GM12801 (cell line): ENCODE data around the gene AMTN.

Source experiments
- TF ChIP-seq, protein P1 (sequence below): IDR thresholded peaks from one replicate; pipeline ENCODE4 v1.5.1; 2011; ENCODE audit warnings: control low read depth; ENCODE audit not compliant: insufficient read length; ENCODE audit errors: extremely low read depth

The AMTN gene

DNA sequence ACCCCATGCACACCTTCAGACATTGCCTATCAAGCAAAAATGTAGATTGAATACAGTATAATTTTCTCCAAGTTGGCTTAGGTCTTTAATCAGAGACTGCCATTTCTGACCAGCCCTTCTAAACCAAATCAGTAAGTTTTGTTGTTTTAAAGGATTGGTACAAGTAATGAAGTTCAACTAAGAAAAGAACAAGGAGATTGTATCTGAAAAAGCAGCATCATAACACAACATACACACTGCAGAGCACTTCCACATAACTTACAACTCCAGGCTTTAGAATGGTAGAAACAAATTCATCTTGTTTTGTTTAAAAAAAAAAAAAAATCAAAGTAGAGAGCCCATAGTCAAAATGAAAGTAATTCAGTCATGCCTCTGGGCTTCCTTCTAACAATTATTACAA, 57.6 kb downstream of the AMTN start:
- TF ChIP-seq, protein P1, sequence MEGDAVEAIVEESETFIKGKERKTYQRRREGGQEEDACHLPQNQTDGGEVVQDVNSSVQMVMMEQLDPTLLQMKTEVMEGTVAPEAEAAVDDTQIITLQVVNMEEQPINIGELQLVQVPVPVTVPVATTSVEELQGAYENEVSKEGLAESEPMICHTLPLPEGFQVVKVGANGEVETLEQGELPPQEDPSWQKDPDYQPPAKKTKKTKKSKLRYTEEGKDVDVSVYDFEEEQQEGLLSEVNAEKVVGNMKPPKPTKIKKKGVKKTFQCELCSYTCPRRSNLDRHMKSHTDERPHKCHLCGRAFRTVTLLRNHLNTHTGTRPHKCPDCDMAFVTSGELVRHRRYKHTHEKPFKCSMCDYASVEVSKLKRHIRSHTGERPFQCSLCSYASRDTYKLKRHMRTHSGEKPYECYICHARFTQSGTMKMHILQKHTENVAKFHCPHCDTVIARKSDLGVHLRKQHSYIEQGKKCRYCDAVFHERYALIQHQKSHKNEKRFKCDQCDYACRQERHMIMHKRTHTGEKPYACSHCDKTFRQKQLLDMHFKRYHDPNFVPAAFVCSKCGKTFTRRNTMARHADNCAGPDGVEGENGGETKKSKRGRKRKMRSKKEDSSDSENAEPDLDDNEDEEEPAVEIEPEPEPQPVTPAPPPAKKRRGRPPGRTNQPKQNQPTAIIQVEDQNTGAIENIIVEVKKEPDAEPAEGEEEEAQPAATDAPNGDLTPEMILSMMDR = no peak

DNA sequence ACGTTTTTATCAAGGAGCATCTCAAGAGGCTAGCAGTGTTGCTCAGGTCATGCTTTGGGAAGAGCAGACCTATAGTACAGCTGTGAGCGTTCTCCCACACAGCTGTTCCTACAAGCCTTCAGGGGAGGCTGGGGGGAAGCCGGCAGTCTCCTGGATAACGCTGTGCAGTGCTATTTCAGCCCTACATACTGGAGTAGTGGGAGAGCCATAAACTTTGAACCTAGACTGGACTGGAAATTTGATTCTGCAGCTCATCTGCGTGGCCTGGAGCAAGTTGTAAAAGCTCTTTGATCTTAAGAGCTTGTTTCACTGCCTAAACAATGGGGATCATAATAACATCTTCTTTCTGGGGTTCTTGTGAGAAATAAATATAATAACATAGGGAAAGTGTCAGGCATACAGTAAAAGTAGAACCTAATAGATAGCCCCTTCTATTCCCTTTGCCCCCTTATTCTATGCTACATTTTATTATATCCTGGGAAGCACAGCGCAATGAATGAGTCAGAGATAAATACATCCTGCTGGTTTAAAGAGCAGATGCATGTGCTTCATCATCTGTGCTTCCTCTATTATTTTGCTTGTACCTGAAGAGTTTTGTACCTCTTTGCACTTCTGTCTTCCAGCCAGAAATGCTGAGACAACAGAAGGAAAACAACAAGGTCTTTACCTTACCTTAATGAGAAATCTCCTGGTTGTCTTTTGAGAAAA, 59.0 kb downstream of the AMTN start:
- TF ChIP-seq, protein P1 = no peak

DNA sequence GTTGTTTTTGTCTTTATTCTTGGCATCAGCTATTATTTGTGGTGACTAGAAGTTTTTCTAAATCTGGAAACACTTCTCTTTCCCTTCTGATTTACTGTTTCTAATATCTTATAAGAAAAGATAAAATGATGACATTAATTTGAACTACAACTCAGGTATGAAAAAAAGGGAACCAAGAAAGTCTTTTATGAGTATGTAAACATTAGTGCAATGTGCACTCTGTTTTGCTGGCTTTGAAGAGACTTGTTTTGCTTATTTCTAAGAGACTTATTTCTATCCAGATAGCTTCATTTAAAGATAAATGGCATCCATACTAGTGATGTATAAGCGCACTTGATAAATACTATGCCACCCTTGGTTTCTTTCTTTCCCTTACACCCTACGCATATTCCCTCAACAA, 63.6 kb downstream of the AMTN start:
- TF ChIP-seq, protein P1 = no peak
